Keratinocyte (primary cell): ENCODE data around the gene PLEKHN1.

Experiments used
- CTCF ChIP-seq, 3 experiments: IDR thresholded peaks in 1 of 3; conservative IDR thresholded peaks in 1 of 3; optimal IDR thresholded peaks in 1 of 3; 2 replicates in 2 of 3; 3 replicates in 1 of 3; pipeline versions ENCODE3 to v1.5.1; 2011; ENCODE audit warnings: low read length in 3 of 3, mild to moderate bottlenecking in 3 of 3, moderate library complexity in 2 of 3, control low read depth in 1 of 3, inconsistent platforms in 1 of 3; ENCODE audit not compliant: insufficient read depth in 2 of 3; ENCODE audit errors: extremely low read depth in 1 of 3
- EZH2 ChIP-seq: IDR thresholded peaks from one replicate; pipeline ENCODE4 v1.6.1; 2012; ENCODE audit warnings: inconsistent platforms, mild to moderate bottlenecking, low read length, moderate library complexity

- no peak for TF ChIP-seq CTCF (optimal IDR thresholded peaks at IDR 0.05 in 1 of 3, IDR thresholded peaks at IDR 0.05 in 1 of 3, conservative IDR thresholded peaks at IDR 0.05 in 1 of 3; ENCODE audit: extremely low read depth in 1 of 3, insufficient read depth in 2 of 3, low read length in 3 of 3)
- no peak for TF ChIP-seq EZH2
Observed at GRCh38 chr1:965526-966134, 652 bp upstream of the PLEKHN1 start.
